GM21381 (cell line): ENCODE measurements around the gene FAM107B.
"Not testable (repeated sequence)": the region's sequence is repeated elsewhere in the genome, so short reads cannot be mapped to it uniquely, and the experiment has no call there.

ENCODE experiments used
- ATAC-seq: cut with Tn5 transposase; IDR thresholded peaks from one replicate; pipeline ENCODE4 v1.9.1; 2021; ENCODE audit warnings: mild to moderate bottlenecking, moderate library complexity; ENCODE audit not compliant: unreplicated experiment

The FAM107B gene

GRCh38 chr10:14696821-14697220, 77.9 kb downstream of the FAM107B start:
- no peak for ATAC-seq

- no peak for ATAC-seq
These were observed 78.7 kb downstream of the FAM107B start for GRCh38 chr10:14695847-14696480.

GRCh38 chr10:14693891-14694290, 80.8 kb downstream of the FAM107B start:
- no peak for ATAC-seq

- ATAC-seq: no peak
These were observed 82.2 kb downstream of the FAM107B start for GRCh38 chr10:14692344-14693076.

- ATAC-seq: no peak
These were observed 83.3 kb downstream of the FAM107B start for GRCh38 chr10:14691359-14691758.

- ATAC-seq: no peak
These were observed 86.1 kb downstream of the FAM107B start for GRCh38 chr10:14688606-14689005.

- ATAC-seq: not testable (repeated sequence)
These were observed 86.5 kb downstream of the FAM107B start for GRCh38 chr10:14688189-14688588.

- no peak for ATAC-seq
These were observed 87.4 kb downstream of the FAM107B start for GRCh38 chr10:14687340-14687739.

- ATAC-seq: no peak
These were observed 88.3 kb downstream of the FAM107B start for GRCh38 chr10:14686356-14686755.

- ATAC-seq: no peak
These were observed 90.3 kb downstream of the FAM107B start for GRCh38 chr10:14684354-14684753.

GRCh38 chr10:14683256-14683655, 91.4 kb downstream of the FAM107B start:
- no peak for ATAC-seq

- no peak for ATAC-seq
These were observed 92.9 kb downstream of the FAM107B start for GRCh38 chr10:14681802-14682201.

- no peak for ATAC-seq
These were observed 93.4 kb downstream of the FAM107B start for GRCh38 chr10:14681305-14681704.

GRCh38 chr10:14678637-14679036, 96.1 kb downstream of the FAM107B start:
- ATAC-seq: no peak

- ATAC-seq: no peak
These were observed 98.0 kb downstream of the FAM107B start for GRCh38 chr10:14676732-14677131.

GRCh38 chr10:14674376-14675050, 100.2 kb downstream of the FAM107B start:
- no peak for ATAC-seq

- ATAC-seq: no peak
These were observed 101.4 kb downstream of the FAM107B start for GRCh38 chr10:14673189-14673861.

- no peak for ATAC-seq
These were observed 103.3 kb downstream of the FAM107B start for GRCh38 chr10:14671386-14671831.

- ATAC-seq: no peak
These were observed 104.0 kb downstream of the FAM107B start for GRCh38 chr10:14670551-14671240.

- no peak for ATAC-seq
These were observed 105.1 kb downstream of the FAM107B start for GRCh38 chr10:14669576-14669975.

GRCh38 chr10:14667781-14668180, 106.9 kb downstream of the FAM107B start:
- no peak for ATAC-seq
